ENCODE measurements around the gene EDDM13. TPM values are rescaled to one million over a fixed set of nuclear protein-coding genes. Genes with fewer than 3 reads are reported as not detected.

EDDM13 gene
- polyA plus RNA-seq, 6 donors from 2014 or later = not detected

DNA sequence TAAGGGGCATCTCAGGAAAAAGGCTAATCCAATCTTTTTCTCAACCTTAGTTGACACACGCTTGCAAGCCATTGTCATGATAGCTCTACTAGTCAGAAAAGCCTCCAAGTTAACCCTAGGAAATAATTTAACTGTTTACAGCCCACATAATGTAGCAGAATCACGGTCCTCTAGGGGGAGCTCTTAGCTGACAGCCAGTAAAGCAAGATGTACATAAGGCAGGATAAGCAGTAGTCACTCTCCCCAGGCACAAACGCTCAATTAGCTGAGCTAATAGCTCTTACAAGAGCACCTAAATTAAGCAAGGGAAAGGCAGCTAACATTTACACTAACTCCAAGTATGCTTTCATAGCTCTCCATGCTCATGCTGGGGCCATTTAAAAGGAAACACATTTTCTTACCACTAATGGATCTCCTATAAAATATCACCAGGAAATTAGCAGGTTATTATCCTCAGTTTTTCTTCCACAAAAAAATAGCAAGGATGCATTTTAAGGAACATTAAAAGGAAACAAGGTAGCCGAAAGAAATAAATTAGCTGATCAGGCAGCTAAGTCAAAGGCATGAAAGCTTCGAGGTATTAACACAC lies 75.8 kb downstream of the EDDM13 start:
- DNase-seq (no peak), ATAC-seq (ENCODE audit: low read depth in 2 of 2) (no peak)
- Mint-ChIP-seq H3K4me1 (peaks cover 0 to 6% (median 0%) of the 10 kb centered on the region in 3 donors), H3K4me3 (no peak overlapping the region), H3K27me3 (peaks cover 0 to 2% (median 0%) of the 10 kb centered on the region in 3 donors), H3K27ac (peak overlapping the region in 1 of 6 donors; percentile 54), H3K36me3 (no peaks in the 10 kb centered on the region), H3K9me3 (no peaks in the 10 kb centered on the region)

- no peaks in the 10 kb centered on the region for H3K36me3 Mint-ChIP-seq
- H3K4me1 Mint-ChIP-seq = peaks cover 0 to 6% (median 0%) of the 10 kb centered on the region in 3 donors
- H3K27me3 Mint-ChIP-seq = no peaks in the 10 kb centered on the region
- DNase-seq = peak; percentile 43
- H3K9me3 Mint-ChIP-seq = no peaks in the 10 kb centered on the region
- ATAC-seq (ENCODE audit: low read depth in 2 of 2) = peak; percentile 45 to 47
- H3K4me3 Mint-ChIP-seq = no peak overlapping the region
- H3K27ac Mint-ChIP-seq = no peak overlapping the region
Observed at GRCh38 chr19:56350416-56351045, 78.0 kb downstream of the EDDM13 start.

- DNase-seq (no peak), ATAC-seq (ENCODE audit: low read depth in 2 of 2) (no peak)
- Mint-ChIP-seq H3K9me3 (no peaks in the 10 kb centered on the region), H3K4me3 (no peak overlapping the region), H3K36me3 (no peaks in the 10 kb centered on the region), H3K27me3 (no peaks in the 10 kb centered on the region), H3K27ac (no peak overlapping the region), H3K4me1 (peaks cover 0 to 6% (median 0%) of the 10 kb centered on the region in 3 donors)
Observed at GRCh38 chr19:56351208-56351607, 78.7 kb downstream of the EDDM13 start.

DNA sequence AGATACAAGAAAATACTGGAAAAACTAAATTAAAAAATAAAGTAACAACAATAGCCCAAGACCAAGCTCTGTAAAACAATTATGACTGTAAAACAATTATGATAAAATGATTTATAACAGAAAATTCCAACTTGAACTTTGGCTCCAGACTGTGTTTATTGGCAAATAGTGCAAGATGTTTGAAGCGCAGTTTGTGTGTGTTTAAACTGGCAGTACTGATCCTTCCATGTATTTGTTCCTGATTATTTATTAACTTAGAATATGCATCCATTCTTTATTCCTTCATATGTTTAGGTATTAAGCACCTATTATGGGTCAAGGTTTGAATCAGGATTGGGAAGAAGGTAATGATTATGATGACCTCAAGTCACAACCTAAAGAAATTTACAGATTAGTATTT lies 83.0 kb downstream of the EDDM13 start:
- Mint-ChIP-seq H3K9me3 (peaks cover 12 to 26% (median 18%) of the 10 kb centered on the region in 7 donors), H3K4me1 (no peaks in the 10 kb centered on the region), H3K4me3 (no peak overlapping the region), H3K27ac (no peak overlapping the region), H3K36me3 (peaks cover 20 to 26% of the 10 kb centered on the region in 2 donors), H3K27me3 (no peaks in the 10 kb centered on the region)
- no peak for DNase-seq
- no peak for ATAC-seq (ENCODE audit: low read depth in 2 of 2)

DNA sequence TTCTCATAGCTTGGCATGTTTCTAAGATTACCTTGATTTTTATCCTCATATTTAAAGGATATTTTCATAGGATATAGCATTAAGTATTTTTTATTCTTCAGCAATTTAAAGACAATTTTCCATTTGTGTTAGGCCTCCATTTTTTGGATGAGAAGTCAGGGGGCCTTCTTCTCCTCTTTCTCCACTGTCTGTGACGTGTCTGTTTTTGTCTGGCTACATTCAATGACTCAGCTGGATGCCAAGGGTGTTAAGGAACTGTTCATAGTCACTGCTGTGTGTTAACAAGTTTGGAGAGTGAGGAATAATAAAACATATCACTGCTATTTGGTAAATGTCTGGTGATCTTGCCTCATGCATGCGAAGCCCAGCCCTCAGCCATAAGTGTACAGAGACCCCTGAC lies 84.4 kb downstream of the EDDM13 start:
- DNase-seq (no peak), ATAC-seq (ENCODE audit: low read depth in 2 of 2) (no peak)
- H3K9me3 Mint-ChIP-seq = peaks cover 16 to 38% (median 28%) of the 10 kb centered on the region in 7 donors
- H3K27ac Mint-ChIP-seq = no peak overlapping the region
- H3K36me3 Mint-ChIP-seq = peaks cover 28 to 36% of the 10 kb centered on the region in 2 donors
- H3K27me3 Mint-ChIP-seq = no peaks in the 10 kb centered on the region
- no peaks in the 10 kb centered on the region for H3K4me1 Mint-ChIP-seq
- H3K4me3 Mint-ChIP-seq = no peak overlapping the region

Other genes with a start within 250 kb of the EDDM13 start
- gene ZNF787, start 151.5 kb upstream of the EDDM13 start, polyA plus RNA-seq (ENCODE audit: low read depth in 6 of 6) = 1 to 10 TPM; 1.4 to 4.7 (median 2.5) TPM
- 10 to 100 TPM in 5 of 6 donors, 1 to 10 TPM in 1; 9.7 to 24.6 (median 13.1) TPM for gene ZNF444, start 131.5 kb upstream of the EDDM13 start, polyA plus RNA-seq (ENCODE audit: low read depth in 6 of 6)
- not detected for gene GALP, start 96.7 kb upstream of the EDDM13 start, polyA plus RNA-seq (ENCODE audit: low read depth in 6 of 6)
- not detected for gene ZSCAN5B, start 75.0 kb upstream of the EDDM13 start, polyA plus RNA-seq (ENCODE audit: low read depth in 6 of 6)
- gene ZSCAN5C, start 70.5 kb upstream of the EDDM13 start, polyA plus RNA-seq (ENCODE audit: low read depth in 6 of 6) = under 1 TPM in 1 of 6 donors, not detected in 5; 0.15 TPM
- 1 to 10 TPM in 5 of 6 donors, not detected in 1; 5.3 to 8.1 (median 7.0) TPM for gene ZSCAN5A, start 42.1 kb downstream of the EDDM13 start, polyA plus RNA-seq (ENCODE audit: low read depth in 6 of 6)
- gene ZNF582, start 120.8 kb downstream of the EDDM13 start, polyA plus RNA-seq (ENCODE audit: low read depth in 6 of 6) = 1 to 10 TPM; 6.3 to 8.6 (median 7.3) TPM
- gene ZNF583, start 131.6 kb downstream of the EDDM13 start, polyA plus RNA-seq (ENCODE audit: low read depth in 6 of 6) = 10 to 100 TPM; 15.1 to 33.2 (median 16.8) TPM
- 10 to 100 TPM in 3 of 6 donors, 1 to 10 TPM in 3; 5.5 to 13.4 (median 9.7) TPM for gene ZNF667, start 204.6 kb downstream of the EDDM13 start, polyA plus RNA-seq (ENCODE audit: low read depth in 6 of 6)
- gene ZNF471, start 235.1 kb downstream of the EDDM13 start, polyA plus RNA-seq (ENCODE audit: low read depth in 6 of 6) = 1 to 10 TPM in 2 of 6 donors, under 1 TPM in 3, not detected in 1; 0.45 to 2.0 (median 0.51) TPM